B cell (primary cell): ENCODE data around the gene ADK. TPM values are rescaled to one million over a fixed set of nuclear protein-coding genes. Genes with fewer than 3 reads are reported as not detected.

Experiments
- ATAC-seq: fragments of 200-7000 bp; cut with Tn5 transposase; one replicate; pipeline ENCODE4 v1.10.0; 2021; ENCODE audit warnings: low read depth, mild to moderate bottlenecking, moderate number of reproducible peaks, moderate library complexity
- CTCF ChIA-PET: fragments of 350-600 bp; sonication (Branson Sonifier 250); formaldehyde crosslinking; loops from one replicate; lab custom pipeline; 2021; ENCODE audit warnings: antibody characterized with exemption, inconsistent platforms; lab: Charles Lee
- POLR2A ChIA-PET: fragments of 350-600 bp; sonication (Branson Sonifier 250); formaldehyde crosslinking; loops from one replicate; lab custom pipeline; 2021; ENCODE audit warnings: antibody characterized with exemption; lab: Charles Lee
- DNase-seq: peaks from one replicate; pipeline ENCODE4 v3.0.0; 2013
- H2AFZ ChIP-seq: 2 replicates; pipeline ENCODE4 v1.6.1; 2012; ENCODE audit warnings: mild to moderate bottlenecking, low read depth, low read length; ENCODE audit not compliant: insufficient read depth, poor library complexity, severe bottlenecking
- H3K27ac ChIP-seq, 2 donors: 1 replicate in 1 of 2; 2 replicates in 1 of 2; pipeline ENCODE4 v1.5.1; 2012 to 2013; ENCODE audit warnings: low read length in 2 of 2, mild to moderate bottlenecking in 2 of 2, moderate library complexity in 1 of 2
- H3K27me3 ChIP-seq, 4 experiments: fragments of 200-600 bp in 1 of 4; sonication (generic) in 1 of 4; replicated peaks in 1 of 4; 1 replicate in 2 of 4; 2 replicates in 2 of 4; pipeline versions ENCODE4 v1.6.1 to v1.7.0; 2013 to 2016; ENCODE audit warnings: low read length in 3 of 4, mild to moderate bottlenecking in 2 of 4, mixed read lengths in 1 of 4, moderate library complexity in 1 of 4; ENCODE audit not compliant: insufficient read depth in 4 of 4, control insufficient read depth in 3 of 4; ENCODE audit errors: control extremely low read depth in 1 of 4
- H3K36me3 ChIP-seq, 2 experiments: replicated peaks in 1 of 2; 1 replicate in 1 of 2; 2 replicates in 1 of 2; pipeline versions ENCODE4 v1.6.1 to v1.7.1; 2013; ENCODE audit warnings: low read length in 1 of 2; ENCODE audit not compliant: insufficient read depth in 2 of 2, control insufficient read depth in 1 of 2; ENCODE audit errors: control extremely low read depth in 1 of 2, extremely low read depth in 1 of 2
- H3K4me1 ChIP-seq, 2 donors: fragments of 200-600 bp in 1 of 2; sonication (generic) in 1 of 2; 1 replicate in 1 of 2; 2 replicates in 1 of 2; pipeline versions ENCODE4 v1.5.1 to v1.6.1; 2013 to 2017; ENCODE audit warnings: low read length in 2 of 2; ENCODE audit not compliant: control insufficient read depth in 2 of 2, insufficient read depth in 2 of 2
- H3K4me2 ChIP-seq: replicated peaks from 2 replicates; pipeline ENCODE3; 2012; ENCODE audit warnings: mild to moderate bottlenecking, low read depth, low read length; ENCODE audit not compliant: poor library complexity, severe bottlenecking
- H3K4me3 ChIP-seq, 5 experiments: fragments of 200-600 bp in 1 of 5; sonication (generic) in 1 of 5; 1 replicate in 3 of 5; 2 replicates in 2 of 5; pipeline versions ENCODE4 v1.5.1 to v1.7.0; 2011 to 2016; ENCODE audit warnings: low read length in 4 of 5, mild to moderate bottlenecking in 4 of 5, low read depth in 2 of 5, control low read depth in 1 of 5, moderate library complexity in 1 of 5; ENCODE audit not compliant: insufficient read depth in 1 of 5; ENCODE audit errors: control extremely low read depth in 1 of 5, extremely low read depth in 1 of 5
- H3K79me2 ChIP-seq: fragments of 200-600 bp; sonication (generic); one replicate; pipeline ENCODE4 v1.6.0; 2016; ENCODE audit warnings: low read length; ENCODE audit not compliant: control insufficient read depth, insufficient read depth
- H3K9ac ChIP-seq: fragments of 200-600 bp; sonication (generic); 2 replicates; pipeline ENCODE4 v1.6.1; 2017; ENCODE audit warnings: mild to moderate bottlenecking, low read length, moderate library complexity
- H3K9me3 ChIP-seq, 3 donors: one replicate each; pipeline versions ENCODE4 v1.6.1 to v1.7.1; 2013; ENCODE audit warnings: low read length in 2 of 3; ENCODE audit not compliant: control insufficient read depth in 2 of 3, insufficient read depth in 1 of 3; ENCODE audit errors: control extremely low read depth in 1 of 3
- H4K20me1 ChIP-seq: 2 replicates; pipeline ENCODE4 v1.6.0; 2012; ENCODE audit warnings: mild to moderate bottlenecking, low read length; ENCODE audit not compliant: insufficient read depth, control insufficient read depth, poor library complexity, severe bottlenecking
- H3K27ac Mint-ChIP-seq: one replicate; pipeline ENCODE4 v1.8.0; 2021; ENCODE audit warnings: mixed read lengths
- H3K27me3 Mint-ChIP-seq: one replicate; pipeline ENCODE4 v1.8.0; 2021; ENCODE audit warnings: mixed read lengths
- H3K4me1 Mint-ChIP-seq: one replicate; pipeline ENCODE4 v1.8.0; 2021; ENCODE audit warnings: mixed read lengths
- H3K4me3 Mint-ChIP-seq: one replicate; pipeline ENCODE4 v1.8.0; 2021; ENCODE audit warnings: mixed read lengths
- H3K9me3 Mint-ChIP-seq: one replicate; pipeline ENCODE4 v1.8.0; 2022; ENCODE audit warnings: mixed read lengths; ENCODE audit not compliant: insufficient read depth
- EZH2 ChIP-seq: IDR thresholded peaks from 2 replicates; pipeline ENCODE4 v1.6.1; 2012; ENCODE audit warnings: borderline replicate concordance, low read depth, mild to moderate bottlenecking, moderate library complexity, low read length; ENCODE audit not compliant: insufficient read depth, poor library complexity, severe bottlenecking
- WGBS: methylation state at CpG from one replicate; pipeline ENCODE4 v1.1.5; 2013; ENCODE audit warnings: missing lambda C conversion rate; ENCODE audit not compliant: insufficient coverage; 5-methylcytosine and 5-hydroxymethylcytosine counted together
- intact Hi-C: fragments of 100-400 bp; cut with micrococcal nuclease; formaldehyde crosslinking; loops from one replicate; pipeline ENCODE4 v1.10.0; 2022
- polyA plus RNA-seq: library from polyadenylated mRNA; depleted of rRNA; stranded (reverse); fragments of >200 nt; gene quantifications from 2 replicates; pipeline ENCODE4 v1.2.3, GENCODE V29; 2012
- total RNA-seq, 2 donors: library from RNA; stranded (reverse); fragments of 120-200 nt in 1 of 2; gene quantifications; 1 replicate in 1 of 2; 2 replicates in 1 of 2; pipeline versions ENCODE4 v1.2.3 to v1.2.4, GENCODE V29; 2013 to 2022
- TF ChIP-seq, protein P1 (sequence below): fragments of 200-600 bp; IDR thresholded peaks from one replicate; pipeline ENCODE4 v1.8.0; 2022; ENCODE audit warnings: antibody characterized with exemption, mild to moderate bottlenecking

The ADK gene
- total and polyA plus RNA-seq, 2 donors (not counting 1 experiment from before 2014, with no cell fraction given): 37.2 to 52.6 TPM

GRCh38 chr10:74343804-74344203 lies 192.8 kb downstream of the ADK start:
- H3K4me1 Mint-ChIP-seq: no peaks in the 10 kb centered on the region

GRCh38 chr10:74344306-74344705 lies 193.3 kb downstream of the ADK start:
- Histone ChIP-seq H3K9me3 (peaks cover under 1 to 20% (median 18%) of the 10 kb centered on the region in 3 donors), H3K4me2 (no peak overlapping the region), H2AFZ (no peak overlapping the region), H3K4me1 (no peaks in the 10 kb centered on the region), H3K79me2 (peaks cover 24% of the 10 kb centered on the region), H4K20me1 (peaks cover 17% of the 10 kb centered on the region), H3K9ac (no peak overlapping the region), H3K4me3 (no peak overlapping the region), H3K36me3 (peaks cover 0 to 30% of the 10 kb centered on the region in 2 experiments), H3K27ac (no peak overlapping the region), H3K27me3 (no peaks in the 10 kb centered on the region)
- peaks cover 5% of the 10 kb centered on the region for H3K9me3 Mint-ChIP-seq
- ATAC-seq: no peak
- TF ChIP-seq, protein P1, sequence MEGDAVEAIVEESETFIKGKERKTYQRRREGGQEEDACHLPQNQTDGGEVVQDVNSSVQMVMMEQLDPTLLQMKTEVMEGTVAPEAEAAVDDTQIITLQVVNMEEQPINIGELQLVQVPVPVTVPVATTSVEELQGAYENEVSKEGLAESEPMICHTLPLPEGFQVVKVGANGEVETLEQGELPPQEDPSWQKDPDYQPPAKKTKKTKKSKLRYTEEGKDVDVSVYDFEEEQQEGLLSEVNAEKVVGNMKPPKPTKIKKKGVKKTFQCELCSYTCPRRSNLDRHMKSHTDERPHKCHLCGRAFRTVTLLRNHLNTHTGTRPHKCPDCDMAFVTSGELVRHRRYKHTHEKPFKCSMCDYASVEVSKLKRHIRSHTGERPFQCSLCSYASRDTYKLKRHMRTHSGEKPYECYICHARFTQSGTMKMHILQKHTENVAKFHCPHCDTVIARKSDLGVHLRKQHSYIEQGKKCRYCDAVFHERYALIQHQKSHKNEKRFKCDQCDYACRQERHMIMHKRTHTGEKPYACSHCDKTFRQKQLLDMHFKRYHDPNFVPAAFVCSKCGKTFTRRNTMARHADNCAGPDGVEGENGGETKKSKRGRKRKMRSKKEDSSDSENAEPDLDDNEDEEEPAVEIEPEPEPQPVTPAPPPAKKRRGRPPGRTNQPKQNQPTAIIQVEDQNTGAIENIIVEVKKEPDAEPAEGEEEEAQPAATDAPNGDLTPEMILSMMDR: no peak
- TF ChIP-seq EZH2: no peak
- no peaks in the 10 kb centered on the region for H3K27me3 Mint-ChIP-seq
- WGBS: 100% methylated on average over 1 of the region's 1 CpG
- no peak overlapping the region for H3K4me3 Mint-ChIP-seq
- ChIA-PET POLR2A (no interaction called here), CTCF (no interaction called here)
- H3K4me1 Mint-ChIP-seq: no peaks in the 10 kb centered on the region
- intact Hi-C loops: loop anchor here (2.0 kb wide), 1 partner anchor 14 kb away; no protein-coding TSS in a partner anchor
- H3K27ac Mint-ChIP-seq: no peak overlapping the region
- DNase-seq: no peak

More at GRCh38 chr10:74343804-74344203, 192.8 kb downstream of the ADK start:
- peaks cover 29% of the 10 kb centered on the region for H3K79me2 ChIP-seq
- no peak for ATAC-seq
- H3K9ac ChIP-seq: no peak overlapping the region
- H3K27ac ChIP-seq: no peak overlapping the region
- Mint-ChIP-seq H3K27me3 (no peaks in the 10 kb centered on the region), H3K27ac (no peak overlapping the region), H3K4me3 (no peak overlapping the region), H3K9me3 (peaks cover 5% of the 10 kb centered on the region)
- H4K20me1 ChIP-seq: peaks cover 17% of the 10 kb centered on the region
- no peaks in the 10 kb centered on the region for H3K4me1 ChIP-seq
- no peak for DNase-seq
- no peak overlapping the region for H3K4me3 ChIP-seq
- intact Hi-C loops: loop anchor here (2.0 kb wide), 1 partner anchor 15 kb away; no protein-coding TSS in a partner anchor
- peaks cover 0 to 30% of the 10 kb centered on the region in 2 experiments for H3K36me3 ChIP-seq
- ChIA-PET CTCF (no interaction called here), POLR2A (no interaction called here)
- H3K4me2 ChIP-seq: no peak overlapping the region
- WGBS: 100% methylated on average over 2 of the region's 3 CpGs
- H3K27me3 ChIP-seq: no peaks in the 10 kb centered on the region
- H3K9me3 ChIP-seq: peaks cover 0 to 20% (median 18%) of the 10 kb centered on the region in 3 donors
- TF ChIP-seq EZH2: no peak
- TF ChIP-seq, protein P1: no peak
- no peak overlapping the region for H2AFZ ChIP-seq
